Ovary (tissue), 10 donors: ENCODE measurements around the gene ZNF619. TPM values are rescaled to one million over a fixed set of nuclear protein-coding genes. Genes with fewer than 3 reads are reported as not detected.

Experiments used
- DNase-seq, 5 donors: peaks; one replicate each; pipeline ENCODE4 v3.0.0-alpha.2; 2019 to 2020
- H3K27ac ChIP-seq, 2 donors: fragments of 200-600 bp; one replicate each; pipeline versions ENCODE4 v1.5.1 to v1.8.0; 2019 to 2022
- H3K27me3 ChIP-seq: fragments of 200-600 bp; one replicate; pipeline ENCODE4 v1.8.0; 2022
- H3K36me3 ChIP-seq: fragments of 200-600 bp; sonication (generic); one replicate; pipeline ENCODE4 v1.5.1; 2019
- H3K4me1 ChIP-seq: one replicate; pipeline ENCODE4 v1.8.1; 2013; ENCODE audit warnings: mild to moderate bottlenecking, moderate library complexity; ENCODE audit not compliant: insufficient read depth
- H3K4me3 ChIP-seq: fragments of 200-600 bp; sonication (generic); one replicate; pipeline ENCODE4 v1.5.1; 2017
- H3K9me3 ChIP-seq, 2 donors: fragments of 200-600 bp in 1 of 2; sonication (generic) in 1 of 2; one replicate each; pipeline versions ENCODE4 v1.5.1 to v1.8.1; 2013 to 2019; ENCODE audit warnings: mild to moderate bottlenecking in 1 of 2, moderate library complexity in 1 of 2
- CTCF ChIP-seq, 3 donors: fragments of 450-650 bp in 2 of 3; fragments of 200-600 bp in 1 of 3; IDR thresholded peaks; one replicate each; pipeline versions ENCODE4 v1.5.1 to v1.8.0; 2016 to 2022; ENCODE audit warnings: antibody characterized with exemption in 3 of 3, mild to moderate bottlenecking in 1 of 3
- EP300 ChIP-seq: sonication (generic); formaldehyde crosslinking; IDR thresholded peaks from one replicate; pipeline ENCODE4 v1.6.1; 2017; ENCODE audit warnings: antibody characterized with exemption
- POLR2A ChIP-seq: fragments of 450-650 bp; IDR thresholded peaks from one replicate; pipeline ENCODE4 v1.6.1; 2017; ENCODE audit warnings: antibody characterized with exemption, mild to moderate bottlenecking, moderate library complexity
- WGBS, 3 donors: extraction: QIAGEN DNeasy Blood & Tissue Kit in 1 of 3; methylation state at CpG; one replicate each; pipeline versions ENCODE4 v1.1.5 to v1.1.7; 2013 to 2017; 5-methylcytosine and 5-hydroxymethylcytosine counted together
- intact Hi-C, 4 donors: fragments of 100-400 bp; cut with DNase I; formaldehyde crosslinking; loops; one replicate each; pipeline versions ENCODE4 v1.11.0 to v1.15.1; 2022 to 2023
- long read RNA-seq, 3 donors: library from polyadenylated mRNA in 2 of 3; unstranded in 2 of 3; transcript quantifications; one replicate each; pipeline ENCODE4 v2.0.0 and lab custom pipeline, GENCODE V29; 2021 to 2026
- polyA plus RNA-seq, 2 donors: library from polyadenylated mRNA; stranded (reverse); fragments of 200-250 nt in 1 of 2; fragments of 350-450 nt in 1 of 2; fragmentation: Illumina TruSeq in 1 of 2; extraction: RNeasy Lipid Tissue Mini Kit (QIAGEN cat#74804) in 1 of 2; gene quantifications; one replicate each; pipeline ENCODE4 v1.2.3, GENCODE V29; 2013 to 2014
- total RNA-seq, 7 donors: library from RNA; depleted of rRNA in 2 of 7; stranded (reverse); fragments of >200 nt in 2 of 7; fragmentation: NEBNext Ultra II Directional in 3 of 7; extraction: Animal tissue kit (Norgen Biotek cat#: 25700) in 3 of 7; gene quantifications; one replicate each; pipeline versions ENCODE4 v1.1.0 to v1.2.4, GENCODE V29; 2016 to 2023
- donor health status: DM: no; HTN: no; CAD: no; lungs with moderate emphysema.
- donor health status: DM: no; HTN: no; CAD: no.
- donor health status: Bipolar disorder and iron deficiency.
- donor health status: DM: yes; HTN: yes; CAD: no.
- donor health status: DM: no; HTN: no; CAD: no.
- donor health status: DM: yes; HTN: yes; CAD: no.

ZNF619 gene
- total RNA-seq = 1 to 10 TPM; 2.1 to 9.3 (median 6.5) TPM
- 1 to 10 TPM; 2.3 to 9.2 TPM for polyA plus RNA-seq
- long read RNA-seq, donor 1, partial matches to known transcripts = 0 of 2 reads
- long read RNA-seq, donor 1, other reads (novel, unspliced or antisense) = 2 of 2 reads
- long read RNA-seq, donor 2 = 0 reads
- long read RNA-seq, donor 3, partial matches to known transcripts = 0 of 1 reads
- long read RNA-seq, donor 3, other reads (novel, unspliced or antisense) = 1 of 1 reads

GRCh38 chr3:40476478-40477470, at the start of gene ZNF619:
TSS of gene ZNF619 (plus strand) at chr3:40477122. CDS start at chr3:40477980, 858 bp downstream.
- H3K27me3 ChIP-seq = no peaks in the 10 kb centered on the region
- TF ChIP-seq EP300 (no peak), CTCF (IDR thresholded peaks at IDR 0.05) (no peak), POLR2A (no peak)
- peak; percentile 66 to 82 (median 74) for DNase-seq
- peak within 1 kb of the TSS; percentile 96 for H3K4me3 ChIP-seq
- intact Hi-C loops = no loop called here
- 4 to 8% (median 6%) methylated on average over 48 of the region's 48 CpGs for WGBS, 3 donors
- peak within 1 kb of the TSS in 1 of 2 donors; percentile 21 for H3K27ac ChIP-seq
- H3K9me3 ChIP-seq = no peaks in the 10 kb centered on the region
- no peaks in the 10 kb centered on the region for H3K36me3 ChIP-seq
- H3K4me1 ChIP-seq = peaks cover 4% of the 10 kb centered on the region

DNA sequence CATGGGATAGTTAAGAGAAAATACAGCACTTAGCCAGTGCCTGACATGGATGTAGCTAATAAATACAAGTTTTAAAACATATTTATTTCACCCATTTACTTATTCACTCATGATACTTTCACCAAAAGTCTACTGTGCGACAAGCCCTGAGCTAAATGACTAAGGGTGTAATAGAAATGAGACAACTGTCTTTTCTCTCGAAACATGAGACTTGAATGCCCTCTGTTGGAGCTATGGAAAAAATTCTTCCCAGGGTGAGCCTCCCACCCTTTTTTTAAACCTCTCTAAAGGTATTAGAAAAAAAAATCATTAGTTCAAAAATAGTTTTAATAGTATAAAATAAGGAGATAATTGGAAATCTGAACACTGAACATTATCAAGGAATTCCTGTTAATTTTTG, 44.1 kb upstream of the ZNF619 start:
- Histone ChIP-seq H3K36me3 (no peaks in the 10 kb centered on the region), H3K4me3 (no peak overlapping the region), H3K9me3 (no peaks in the 10 kb centered on the region), H3K27me3 (no peaks in the 10 kb centered on the region), H3K4me1 (no peaks in the 10 kb centered on the region), H3K27ac (no peak overlapping the region)
- WGBS, 3 donors = 86 to 90% (median 89%) methylated on average over 2 of the region's 2 CpGs
- intact Hi-C loops = no loop called here
- DNase-seq = no peak
- TF ChIP-seq EP300 = no peak
- no peak for TF ChIP-seq POLR2A
- no peak for TF ChIP-seq CTCF (IDR thresholded peaks at IDR 0.05)

- WGBS, 3 donors = 61 to 69% (median 65%) methylated on average over 5 of the region's 5 CpGs
- intact Hi-C loops = no loop called here
- TF ChIP-seq CTCF (IDR thresholded peaks at IDR 0.05) = no peak
- no peak for TF ChIP-seq EP300
- TF ChIP-seq POLR2A = no peak
- H3K9me3 ChIP-seq = no peaks in the 10 kb centered on the region
- H3K36me3 ChIP-seq = no peaks in the 10 kb centered on the region
- H3K4me3 ChIP-seq = no peak overlapping the region
- no peaks in the 10 kb centered on the region for H3K27me3 ChIP-seq
- DNase-seq = no peak
- H3K4me1 ChIP-seq = no peaks in the 10 kb centered on the region
- no peak overlapping the region for H3K27ac ChIP-seq
Observed at GRCh38 chr3:40437889-40438288, 39.0 kb upstream of the ZNF619 start.

DNA sequence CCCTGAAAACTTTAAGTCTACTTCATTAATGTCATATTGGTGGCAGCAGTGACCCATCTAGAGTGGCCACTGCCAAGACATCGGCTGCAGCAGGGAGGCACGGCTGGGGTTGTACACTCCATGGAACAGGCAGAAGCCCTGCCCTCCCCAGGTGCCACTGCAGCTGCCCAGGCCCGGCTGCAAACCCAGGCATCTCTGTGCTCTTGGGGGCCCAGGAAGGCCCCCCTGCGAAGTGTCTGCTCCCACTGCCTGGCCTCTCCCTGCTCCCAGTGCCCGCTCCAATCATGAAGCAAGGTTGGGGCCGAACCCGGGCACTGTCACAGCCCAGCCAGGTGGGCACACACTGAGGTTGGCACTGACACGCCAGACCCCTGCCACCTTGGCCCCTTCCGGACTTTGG, 31.9 kb upstream of the ZNF619 start:
- no peak overlapping the region for H3K27ac ChIP-seq
- DNase-seq = no peak
- TF ChIP-seq CTCF (IDR thresholded peaks at IDR 0.05) = no peak
- no peaks in the 10 kb centered on the region for H3K36me3 ChIP-seq
- H3K27me3 ChIP-seq = no peaks in the 10 kb centered on the region
- 87 to 91% (median 88%) methylated on average over 9 of the region's 9 CpGs for WGBS, 3 donors
- no peaks in the 10 kb centered on the region for H3K9me3 ChIP-seq
- intact Hi-C loops = no loop called here
- H3K4me1 ChIP-seq = no peaks in the 10 kb centered on the region
- H3K4me3 ChIP-seq = no peak overlapping the region
